Neural cell (in vitro differentiated cells): Measurements from ENCODE around the gene TRUB1. TPM values are rescaled to one million over a fixed set of nuclear protein-coding genes. Genes with fewer than 3 reads are reported as not detected.
"Not testable (repeated sequence)": the region's sequence is repeated elsewhere in the genome, so short reads cannot be mapped to it uniquely, and the experiment has no call there.

Experiments used
- H2AFZ ChIP-seq: fragments of 200-600, 300-800 bp; sonication (generic), shearing (Covaris generic); 2 replicates; pipeline ENCODE4 v1.6.0; 2014; ENCODE audit warnings: low read depth, mild to moderate bottlenecking, antibody characterized with exemption, low read length, moderate library complexity
- H3F3A ChIP-seq: fragments of 200-600 bp; shearing (Covaris generic); 2 replicates; pipeline ENCODE4 v1.6.1; 2016; ENCODE audit warnings: mild to moderate bottlenecking, moderate library complexity, mixed read lengths, antibody characterized with exemption, low read length; ENCODE audit not compliant: insufficient read depth, poor library complexity, severe bottlenecking
- H3K27ac ChIP-seq: fragments of 200-600, 300-800 bp; sonication (generic), shearing (Covaris generic); 2 replicates; pipeline ENCODE4 v1.5.1; 2014; ENCODE audit warnings: mild to moderate bottlenecking, low read length, moderate library complexity
- H3K27me3 ChIP-seq: fragments of 300-800, 200-600 bp; sonication (generic), shearing (Covaris generic); 2 replicates; pipeline ENCODE4 v1.6.0; 2014; ENCODE audit warnings: mild to moderate bottlenecking, low read depth, low read length, moderate library complexity; ENCODE audit not compliant: insufficient read depth
- H3K36me3 ChIP-seq: fragments of 300-800, 200-600 bp; sonication (generic), shearing (Covaris generic); 2 replicates; pipeline ENCODE4 v1.5.1; 2014; ENCODE audit warnings: mild to moderate bottlenecking, antibody characterized with exemption, low read length, moderate library complexity; ENCODE audit not compliant: insufficient read depth
- H3K4me2 ChIP-seq: fragments of 300-800, 200-600 bp; sonication (generic), shearing (Covaris generic); 2 replicates; pipeline ENCODE4 v1.6.0; 2014; ENCODE audit warnings: mild to moderate bottlenecking, low read length
- H3K4me3 ChIP-seq: fragments of 300-800, 200-600 bp; sonication (generic), shearing (Covaris generic); 2 replicates; pipeline ENCODE4 v1.5.1; 2014; ENCODE audit warnings: mild to moderate bottlenecking, low read length, moderate library complexity
- H3K79me2 ChIP-seq: fragments of 200-600 bp; shearing (Covaris generic); replicated peaks from 2 replicates; pipeline ENCODE4 v1.6.0; 2014; ENCODE audit warnings: mild to moderate bottlenecking, low read length, moderate library complexity; ENCODE audit not compliant: insufficient read depth
- H3K9ac ChIP-seq: fragments of 300-800, 200-600 bp; sonication (generic), shearing (Covaris generic); 2 replicates; pipeline ENCODE4 v1.6.1; 2016; ENCODE audit warnings: mild to moderate bottlenecking, low read length, mixed read lengths
- H3K9me2 ChIP-seq: fragments of 200-600 bp; shearing (Covaris generic); 2 replicates; pipeline ENCODE4 v1.6.1; 2016; ENCODE audit warnings: mild to moderate bottlenecking, low read length, mixed read lengths; ENCODE audit not compliant: insufficient read depth
- H3K9me3 ChIP-seq: fragments of 200-600, 300-800 bp; sonication (generic), shearing (Covaris generic); 2 replicates; pipeline ENCODE4 v1.6.1; 2016; ENCODE audit warnings: mild to moderate bottlenecking, mixed run types, low read length, moderate library complexity, mixed read lengths
- H4K20me1 ChIP-seq: fragments of 200-600 bp; shearing (Covaris generic); 2 replicates; pipeline ENCODE4 v1.6.1; 2016; ENCODE audit warnings: mild to moderate bottlenecking, mixed run types; ENCODE audit not compliant: insufficient read depth
- EP300 ChIP-seq: fragments of 450-650 bp; conservative IDR thresholded peaks from 2 replicates; pipeline ENCODE4 v1.6.1; 2014; ENCODE audit warnings: antibody characterized with exemption, mild to moderate bottlenecking, moderate library complexity; ENCODE audit not compliant: poor library complexity, severe bottlenecking
- EZH2 ChIP-seq: fragments of 200-600, 300-800 bp; shearing (Covaris generic), sonication (generic); IDR thresholded peaks from 2 replicates; pipeline ENCODE4 v1.6.1; 2014; ENCODE audit warnings: antibody characterized with exemption, low read length, borderline replicate concordance, mild to moderate bottlenecking; ENCODE audit not compliant: insufficient read depth, poor library complexity, severe bottlenecking
- MXI1 ChIP-seq: fragments of 450-650 bp; conservative IDR thresholded peaks from 2 replicates; pipeline ENCODE4 v1.6.1; 2014; ENCODE audit warnings: antibody characterized with exemption, mild to moderate bottlenecking; ENCODE audit not compliant: poor library complexity, severe bottlenecking
- POLR2AphosphoS5 ChIP-seq: IDR thresholded peaks from 2 replicates; pipeline ENCODE4 v1.6.1; 2012
- RAD21 ChIP-seq: fragments of 450-650 bp; conservative IDR thresholded peaks from 2 replicates; pipeline ENCODE4 v1.6.1; 2014; ENCODE audit warnings: antibody characterized with exemption, mild to moderate bottlenecking, moderate library complexity
- SMC3 ChIP-seq: fragments of 450-650 bp; conservative IDR thresholded peaks from 2 replicates; pipeline ENCODE4 v1.6.1; 2014; ENCODE audit warnings: antibody characterized with exemption, mild to moderate bottlenecking, moderate library complexity; ENCODE audit not compliant: poor library complexity
- TAF1 ChIP-seq: IDR thresholded peaks from 2 replicates; pipeline ENCODE4 v1.6.1; 2012; ENCODE audit warnings: low read depth
- polyA plus RNA-seq: library from polyadenylated mRNA; depleted of rRNA; stranded (reverse); fragments of >200 nt; gene quantifications from 2 replicates; pipeline ENCODE4 v1.2.3, GENCODE V29; 2014
- TF ChIP-seq, protein P1 (sequence below): IDR thresholded peaks from 2 replicates; pipeline ENCODE4 v1.6.1; 2012; ENCODE audit warnings: borderline replicate concordance
- TF ChIP-seq, protein P2 (sequence below): fragments of 450-650 bp; IDR thresholded peaks from 2 replicates; pipeline ENCODE4 v1.5.1; 2014; ENCODE audit warnings: antibody characterized with exemption, mild to moderate bottlenecking, moderate library complexity; ENCODE audit not compliant: poor library complexity, severe bottlenecking

The TRUB1 gene
- polyA plus RNA-seq, 1 donor from 2014 or later = 48.8 TPM

- TF ChIP-seq MXI1 = no peak
- TF ChIP-seq, protein P1, sequence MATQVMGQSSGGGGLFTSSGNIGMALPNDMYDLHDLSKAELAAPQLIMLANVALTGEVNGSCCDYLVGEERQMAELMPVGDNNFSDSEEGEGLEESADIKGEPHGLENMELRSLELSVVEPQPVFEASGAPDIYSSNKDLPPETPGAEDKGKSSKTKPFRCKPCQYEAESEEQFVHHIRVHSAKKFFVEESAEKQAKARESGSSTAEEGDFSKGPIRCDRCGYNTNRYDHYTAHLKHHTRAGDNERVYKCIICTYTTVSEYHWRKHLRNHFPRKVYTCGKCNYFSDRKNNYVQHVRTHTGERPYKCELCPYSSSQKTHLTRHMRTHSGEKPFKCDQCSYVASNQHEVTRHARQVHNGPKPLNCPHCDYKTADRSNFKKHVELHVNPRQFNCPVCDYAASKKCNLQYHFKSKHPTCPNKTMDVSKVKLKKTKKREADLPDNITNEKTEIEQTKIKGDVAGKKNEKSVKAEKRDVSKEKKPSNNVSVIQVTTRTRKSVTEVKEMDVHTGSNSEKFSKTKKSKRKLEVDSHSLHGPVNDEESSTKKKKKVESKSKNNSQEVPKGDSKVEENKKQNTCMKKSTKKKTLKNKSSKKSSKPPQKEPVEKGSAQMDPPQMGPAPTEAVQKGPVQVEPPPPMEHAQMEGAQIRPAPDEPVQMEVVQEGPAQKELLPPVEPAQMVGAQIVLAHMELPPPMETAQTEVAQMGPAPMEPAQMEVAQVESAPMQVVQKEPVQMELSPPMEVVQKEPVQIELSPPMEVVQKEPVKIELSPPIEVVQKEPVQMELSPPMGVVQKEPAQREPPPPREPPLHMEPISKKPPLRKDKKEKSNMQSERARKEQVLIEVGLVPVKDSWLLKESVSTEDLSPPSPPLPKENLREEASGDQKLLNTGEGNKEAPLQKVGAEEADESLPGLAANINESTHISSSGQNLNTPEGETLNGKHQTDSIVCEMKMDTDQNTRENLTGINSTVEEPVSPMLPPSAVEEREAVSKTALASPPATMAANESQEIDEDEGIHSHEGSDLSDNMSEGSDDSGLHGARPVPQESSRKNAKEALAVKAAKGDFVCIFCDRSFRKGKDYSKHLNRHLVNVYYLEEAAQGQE = no peak
- Histone ChIP-seq H3K36me3 (no peaks in the 10 kb centered on the region), H3K9me3 (no peaks in the 10 kb centered on the region), H2AFZ (no peak overlapping the region), H3K4me2 (no peak overlapping the region), H3K9me2 (no peaks in the 10 kb centered on the region), H3K27ac (no peak overlapping the region), H3K79me2 (no peaks in the 10 kb centered on the region), H4K20me1 (no peaks in the 10 kb centered on the region), H3K27me3 (no peaks in the 10 kb centered on the region), H3K9ac (no peak overlapping the region), H3F3A (no peaks in the 10 kb centered on the region), H3K4me3 (no peak overlapping the region)
These were observed 5.0 kb upstream of the TRUB1 start for GRCh38 chr10:114932945-114933344.

DNA sequence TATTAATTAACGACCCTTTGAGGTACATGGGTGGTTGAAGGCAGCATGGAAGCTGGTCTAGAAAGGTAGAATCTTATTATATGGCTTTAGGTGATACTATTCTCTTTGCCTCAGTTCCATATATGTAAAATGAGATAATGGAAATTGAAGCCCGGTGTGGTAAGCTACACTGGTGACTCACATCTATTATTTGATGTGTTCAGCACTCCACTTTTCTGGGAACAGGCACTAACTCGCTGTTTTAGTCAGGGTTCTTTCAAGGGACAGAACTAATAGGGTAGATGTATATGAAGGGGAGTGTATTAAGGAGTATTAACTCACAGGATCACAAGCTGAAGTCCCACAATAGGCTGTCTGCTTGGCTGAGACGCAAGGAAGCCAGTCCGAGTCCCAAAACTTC is 4.4 kb upstream of the TRUB1 start:
- no peak overlapping the region for H3K4me2 ChIP-seq
- H2AFZ ChIP-seq = no peak overlapping the region
- H3K27me3 ChIP-seq = no peaks in the 10 kb centered on the region
- TF ChIP-seq TAF1 = no peak
- TF ChIP-seq, protein P1 = no peak
- TF ChIP-seq MXI1 = no peak
- TF ChIP-seq EZH2 = no peak
- TF ChIP-seq RAD21 = no peak
- no peak for TF ChIP-seq POLR2AphosphoS5
- TF ChIP-seq, protein P2, sequence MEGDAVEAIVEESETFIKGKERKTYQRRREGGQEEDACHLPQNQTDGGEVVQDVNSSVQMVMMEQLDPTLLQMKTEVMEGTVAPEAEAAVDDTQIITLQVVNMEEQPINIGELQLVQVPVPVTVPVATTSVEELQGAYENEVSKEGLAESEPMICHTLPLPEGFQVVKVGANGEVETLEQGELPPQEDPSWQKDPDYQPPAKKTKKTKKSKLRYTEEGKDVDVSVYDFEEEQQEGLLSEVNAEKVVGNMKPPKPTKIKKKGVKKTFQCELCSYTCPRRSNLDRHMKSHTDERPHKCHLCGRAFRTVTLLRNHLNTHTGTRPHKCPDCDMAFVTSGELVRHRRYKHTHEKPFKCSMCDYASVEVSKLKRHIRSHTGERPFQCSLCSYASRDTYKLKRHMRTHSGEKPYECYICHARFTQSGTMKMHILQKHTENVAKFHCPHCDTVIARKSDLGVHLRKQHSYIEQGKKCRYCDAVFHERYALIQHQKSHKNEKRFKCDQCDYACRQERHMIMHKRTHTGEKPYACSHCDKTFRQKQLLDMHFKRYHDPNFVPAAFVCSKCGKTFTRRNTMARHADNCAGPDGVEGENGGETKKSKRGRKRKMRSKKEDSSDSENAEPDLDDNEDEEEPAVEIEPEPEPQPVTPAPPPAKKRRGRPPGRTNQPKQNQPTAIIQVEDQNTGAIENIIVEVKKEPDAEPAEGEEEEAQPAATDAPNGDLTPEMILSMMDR = no peak
- no peak for TF ChIP-seq SMC3
- no peak for TF ChIP-seq EP300
- H4K20me1 ChIP-seq = no peaks in the 10 kb centered on the region
- H3K9me3 ChIP-seq = no peaks in the 10 kb centered on the region
- no peaks in the 10 kb centered on the region for H3F3A ChIP-seq
- no peaks in the 10 kb centered on the region for H3K9me2 ChIP-seq
- H3K27ac ChIP-seq = no peak overlapping the region
- peaks cover 2% of the 10 kb centered on the region for H3K79me2 ChIP-seq
- H3K4me3 ChIP-seq = no peak overlapping the region
- H3K9ac ChIP-seq = no peak overlapping the region
- no peaks in the 10 kb centered on the region for H3K36me3 ChIP-seq

GRCh38 chr10:114933995-114934394 is 4.0 kb upstream of the TRUB1 start:
- H4K20me1 ChIP-seq, H3K9me3 ChIP-seq, H3K4me2 ChIP-seq, H3K27me3 ChIP-seq, H3K9ac ChIP-seq, H3K9me2 ChIP-seq, H3F3A ChIP-seq, H3K27ac ChIP-seq, H3K4me3 ChIP-seq, H3K36me3 ChIP-seq, H3K79me2 ChIP-seq, H2AFZ ChIP-seq: not testable (repeated sequence)
